K562 (cell line): ENCODE results near the gene KCNK4. TPM values are rescaled to one million over a fixed set of nuclear protein-coding genes. Genes with fewer than 3 reads are reported as not detected.
A peak's percentile ranks its signal among the peaks of the same experiment; 100 is the strongest.

Source experiments
- AFF4 ChIP-seq: sonication (generic); formaldehyde crosslinking; IDR thresholded peaks from 2 replicates; pipeline ENCODE4 v1.8.0; 2023; ENCODE audit warnings: mild to moderate bottlenecking, missing genetic modification reagents
- BDP1 ChIP-seq: IDR thresholded peaks from 3 replicates; pipeline ENCODE4 v1.6.1; 2011; ENCODE audit not compliant: insufficient read length, insufficient read depth
- BRCA1 ChIP-seq, 2 experiments: fragments of 450-650 bp in 1 of 2; sonication (generic) in 1 of 2; formaldehyde crosslinking in 1 of 2; IDR thresholded peaks; 2 replicates each; pipeline versions ENCODE4 v1.5.0 to v1.6.1; 2017 to 2020; ENCODE audit warnings: mild to moderate bottlenecking in 1 of 2, missing genetic modification reagents in 1 of 2
- CTCF ChIP-seq, 3 experiments: IDR thresholded peaks in 2 of 3; conservative IDR thresholded peaks in 1 of 3; 2 replicates each; pipeline ENCODE4 v1.5.1; 2011 to 2012; ENCODE audit warnings: low read length in 3 of 3, mild to moderate bottlenecking in 3 of 3, control low read depth in 2 of 3, improper control_type of control experiment in 1 of 3, inconsistent platforms in 1 of 3, low read depth in 1 of 3, mixed read lengths in 1 of 3, moderate library complexity in 1 of 3; ENCODE audit not compliant: insufficient read depth in 2 of 3
- DNMT1 ChIP-seq: fragments of 450-650 bp; IDR thresholded peaks from 2 replicates; pipeline ENCODE4 v1.6.1; 2016; ENCODE audit warnings: antibody characterized with exemption, mild to moderate bottlenecking
- GABPA ChIP-seq: fragments of 200-800 bp; sonication (Bioruptor generic); conservative IDR thresholded peaks from 2 replicates; pipeline ENCODE4 v1.6.1; 2016; ENCODE audit warnings: low read depth, missing genetic modification characterization, missing compliant biosample characterization
- IRF9 ChIP-seq: fragments of 450-650 bp; IDR thresholded peaks from 2 replicates; pipeline ENCODE4 v1.6.1; 2016; ENCODE audit warnings: missing biosample characterization, missing genetic modification characterization
- NR3C1 ChIP-seq: sonication (generic); formaldehyde crosslinking; IDR thresholded peaks from 2 replicates; pipeline ENCODE4 v1.8.1; 2022; ENCODE audit warnings: missing genetic modification reagents
- PHB2 ChIP-seq: fragments of 450-650 bp; IDR thresholded peaks from 2 replicates; pipeline ENCODE4 v1.6.1; 2017; ENCODE audit warnings: low read depth
- PHF8 ChIP-seq: fragments of 200-600 bp; sonication (generic); IDR thresholded peaks from 2 replicates; pipeline ENCODE4 v1.6.1; 2012; ENCODE audit warnings: mixed run types, mild to moderate bottlenecking, inconsistent platforms, low read length, moderate library complexity, borderline replicate concordance
- POU5F1 ChIP-seq: fragments of 150-350 bp; IDR thresholded peaks from 2 replicates; pipeline ENCODE4 v1.6.1; 2014; ENCODE audit warnings: borderline replicate concordance, low read length, low read depth, mild to moderate bottlenecking; ENCODE audit not compliant: partially characterized antibody
- PTBP1 ChIP-seq: fragments of 200-400 bp; formaldehyde crosslinking; IDR thresholded peaks from 2 replicates; pipeline ENCODE4 v1.6.1; 2017; ENCODE audit warnings: low read depth, low read length
- RNF2 ChIP-seq: sonication (generic); IDR thresholded peaks from 2 replicates; pipeline ENCODE4 v1.6.1; 2016
- SOX6 ChIP-seq: fragments of 450-650 bp; IDR thresholded peaks from 2 replicates; pipeline ENCODE4 v1.6.1; 2014; ENCODE audit warnings: mild to moderate bottlenecking
- SUPT5H ChIP-seq: fragments of 450-650 bp; IDR thresholded peaks from 2 replicates; pipeline ENCODE4 v1.6.1; 2016
- TAF15 ChIP-seq: fragments of 200-400 bp; formaldehyde crosslinking; IDR thresholded peaks from 2 replicates; pipeline ENCODE4 v1.6.1; 2017; ENCODE audit warnings: mild to moderate bottlenecking, low read depth, low read length, moderate library complexity
- TCF7L2 ChIP-seq: fragments of 150-350 bp; IDR thresholded peaks from 2 replicates; pipeline ENCODE4 v1.6.1; 2016; ENCODE audit warnings: low read depth, mild to moderate bottlenecking, low read length, moderate library complexity
- TRIM25 ChIP-seq: fragments of 450-650 bp; IDR thresholded peaks from 2 replicates; pipeline ENCODE4 v1.7.0; 2016; ENCODE audit warnings: borderline replicate concordance
- ZKSCAN3 ChIP-seq: fragments of 250-450 bp; sonication (Bioruptor Pico); IDR thresholded peaks from 2 replicates; pipeline ENCODE4 v1.4.0; 2020
- ZNF217 ChIP-seq: sonication (generic); formaldehyde crosslinking; IDR thresholded peaks from 2 replicates; pipeline ENCODE4 v1.8.0; 2022; ENCODE audit warnings: mild to moderate bottlenecking, missing genetic modification reagents
- polyA plus RNA-seq, 8 experiments: library from polyadenylated mRNA; depleted of rRNA in 4 of 8; stranded (reverse) in 5 of 8; unstranded in 3 of 8; fragments of >200 nt; fragmentation: Nextera tagmentation in 2 of 8; fragmentation: Illumina TruSeq in 1 of 8; extraction: Ambion mirVana in 2 of 8; extraction: Trizol in 1 of 8; gene quantifications; 2 replicates each; pipeline versions ENCODE4 v1.2.1 to v1.2.3, GENCODE V29; 2011 to 2014; ENCODE audit warnings: inconsistent platforms in 1 of 8, missing spikeins in 1 of 8
- total RNA-seq, 7 experiments: library from RNA; depleted of rRNA in 6 of 7; stranded (reverse); fragments of >200 nt in 6 of 7; fragmentation: Illumina TruSeq in 2 of 7; extraction: Trizol in 2 of 7; gene quantifications; 2 replicates each; pipeline versions ENCODE4 v1.2.1 to v1.2.3, GENCODE V29; 2011 to 2021; ENCODE audit warnings: low replicate concordance in 1 of 7

Gene KCNK4
- total and polyA plus RNA-seq, 9 of the 15 experiments (the other 6 are each of a cell fraction or from before 2014, with no cell fraction given) = not detected

DNA sequence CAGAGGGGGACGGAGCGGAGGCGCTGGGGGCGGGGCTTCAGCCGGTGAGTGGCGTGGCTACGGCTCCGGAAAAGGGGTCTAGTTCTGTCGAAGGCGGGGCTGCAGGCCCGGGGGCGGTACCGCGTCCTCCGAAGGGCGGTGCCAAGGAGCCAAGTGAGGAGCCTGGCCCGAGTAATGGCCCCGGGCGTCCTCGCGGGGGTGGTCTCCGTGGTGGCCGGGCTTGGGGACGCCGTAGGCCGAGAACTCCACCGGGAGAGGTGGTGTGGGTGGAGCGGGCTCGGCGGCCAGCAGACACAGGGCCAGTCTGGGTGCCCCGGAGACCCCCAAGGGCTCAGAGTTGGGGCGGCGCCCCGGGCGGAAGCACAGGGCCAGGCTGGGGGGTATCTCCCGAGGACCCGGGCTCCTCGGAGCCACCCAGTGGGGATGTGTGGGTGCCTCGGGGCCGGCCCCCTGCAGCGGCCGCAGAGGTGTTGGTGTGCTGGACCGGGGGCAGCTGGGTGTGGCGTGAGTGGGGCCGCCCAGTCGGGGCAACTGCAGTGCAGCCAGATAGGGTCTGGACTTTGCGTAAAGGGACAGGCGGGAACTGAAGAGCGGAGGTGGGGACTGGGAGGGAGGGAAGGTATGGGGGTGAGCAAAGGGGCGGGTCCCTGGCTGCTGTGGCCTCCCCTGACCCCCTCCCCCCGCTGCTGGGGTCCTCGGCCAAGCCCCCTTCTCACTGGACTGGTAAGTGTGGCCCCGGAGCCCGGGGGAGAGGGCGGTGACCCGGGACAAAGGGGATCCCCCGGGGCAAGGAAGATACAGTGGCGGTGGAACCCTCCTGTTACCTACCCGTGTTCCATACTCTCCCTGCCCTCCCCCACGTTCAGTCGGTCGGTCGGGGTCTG lies 49.4 kb upstream of the KCNK4 start (continued):
- no peak for TF ChIP-seq PHB2
- no peak for TF ChIP-seq PTBP1
- TF ChIP-seq RNF2 = no peak
- TF ChIP-seq DNMT1 = no peak
- peak; percentile 87 for TF ChIP-seq SUPT5H
- no peak for TF ChIP-seq BRCA1 (IDR thresholded peaks at IDR 0.05)
- TF ChIP-seq BRCA1 (CRISPR knock-in tag; IDR thresholded peaks at IDR 0.05) = no peak
- TF ChIP-seq IRF9 (tag) = no peak
- TF ChIP-seq PHF8 = peak; percentile 64; the same call in 1 of the 2 replicates
- TF ChIP-seq BDP1 = no peak
- no peak for TF ChIP-seq TCF7L2
- TF ChIP-seq GABPA (tag) = no peak
- no peak for TF ChIP-seq ZKSCAN3 (CRISPR knock-in tag)
- no peak for TF ChIP-seq POU5F1
- TF ChIP-seq CTCF (IDR thresholded peaks at IDR 0.05 in 2 of 3, conservative IDR thresholded peaks at IDR 0.05 in 1 of 3; ENCODE audit: insufficient read depth in 2 of 3, low read depth in 1 of 3, low read length in 3 of 3) = 0 out of 6 replicates have a peak, but pooled peaks of 2 of the 3 experiments have one; percentile 0 to 10
- no peak for TF ChIP-seq ZNF217 (CRISPR knock-in tag)
- TF ChIP-seq TRIM25 = no peak
- TF ChIP-seq AFF4 (CRISPR knock-in tag) = no peak
- 0 out of 2 replicates have a peak, but pooled peaks have one; percentile 26 for TF ChIP-seq NR3C1 (CRISPR knock-in tag)
- TF ChIP-seq SOX6 = no peak
- TF ChIP-seq TAF15 = no peak
